GM12875 (cell line): Measurements from ENCODE around the gene NIFK.
"Not testable (repeated sequence)": the region's sequence is repeated elsewhere in the genome, so short reads cannot be mapped to it uniquely, and the experiment has no call there.

Experiments used
- H3K4me3 ChIP-seq: one replicate; pipeline ENCODE4 v1.5.1; 2011; ENCODE audit warnings: low read depth, low read length, control low read depth
- TF ChIP-seq, protein P1 (sequence below): IDR thresholded peaks from 2 replicates; pipeline ENCODE4 v1.5.1; 2011; ENCODE audit warnings: low read depth, mild to moderate bottlenecking, control low read depth, inconsistent platforms, low read length, moderate library complexity, borderline replicate concordance; ENCODE audit not compliant: insufficient read depth

Gene NIFK

DNA sequence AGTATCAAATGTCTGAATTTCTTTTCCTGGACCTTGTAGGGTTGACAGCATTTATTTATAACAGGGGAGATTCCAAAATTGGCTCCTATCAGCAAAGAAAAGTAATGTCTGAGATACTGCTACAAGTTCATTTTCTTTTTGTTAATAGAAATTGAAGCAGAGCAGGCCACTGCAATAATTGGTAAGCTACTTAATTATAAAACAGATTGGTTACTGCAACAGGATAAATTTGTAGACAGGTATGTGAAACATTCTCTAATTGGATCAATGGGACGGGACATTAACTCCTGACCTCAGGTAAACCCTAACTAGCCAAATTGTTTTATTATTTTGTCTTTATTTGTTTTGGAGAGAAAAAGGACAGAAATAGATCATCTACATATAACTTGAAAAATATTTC, 20.5 kb downstream of the NIFK start:
- no peak overlapping the region for H3K4me3 ChIP-seq
- TF ChIP-seq, protein P1, sequence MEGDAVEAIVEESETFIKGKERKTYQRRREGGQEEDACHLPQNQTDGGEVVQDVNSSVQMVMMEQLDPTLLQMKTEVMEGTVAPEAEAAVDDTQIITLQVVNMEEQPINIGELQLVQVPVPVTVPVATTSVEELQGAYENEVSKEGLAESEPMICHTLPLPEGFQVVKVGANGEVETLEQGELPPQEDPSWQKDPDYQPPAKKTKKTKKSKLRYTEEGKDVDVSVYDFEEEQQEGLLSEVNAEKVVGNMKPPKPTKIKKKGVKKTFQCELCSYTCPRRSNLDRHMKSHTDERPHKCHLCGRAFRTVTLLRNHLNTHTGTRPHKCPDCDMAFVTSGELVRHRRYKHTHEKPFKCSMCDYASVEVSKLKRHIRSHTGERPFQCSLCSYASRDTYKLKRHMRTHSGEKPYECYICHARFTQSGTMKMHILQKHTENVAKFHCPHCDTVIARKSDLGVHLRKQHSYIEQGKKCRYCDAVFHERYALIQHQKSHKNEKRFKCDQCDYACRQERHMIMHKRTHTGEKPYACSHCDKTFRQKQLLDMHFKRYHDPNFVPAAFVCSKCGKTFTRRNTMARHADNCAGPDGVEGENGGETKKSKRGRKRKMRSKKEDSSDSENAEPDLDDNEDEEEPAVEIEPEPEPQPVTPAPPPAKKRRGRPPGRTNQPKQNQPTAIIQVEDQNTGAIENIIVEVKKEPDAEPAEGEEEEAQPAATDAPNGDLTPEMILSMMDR = no peak

DNA sequence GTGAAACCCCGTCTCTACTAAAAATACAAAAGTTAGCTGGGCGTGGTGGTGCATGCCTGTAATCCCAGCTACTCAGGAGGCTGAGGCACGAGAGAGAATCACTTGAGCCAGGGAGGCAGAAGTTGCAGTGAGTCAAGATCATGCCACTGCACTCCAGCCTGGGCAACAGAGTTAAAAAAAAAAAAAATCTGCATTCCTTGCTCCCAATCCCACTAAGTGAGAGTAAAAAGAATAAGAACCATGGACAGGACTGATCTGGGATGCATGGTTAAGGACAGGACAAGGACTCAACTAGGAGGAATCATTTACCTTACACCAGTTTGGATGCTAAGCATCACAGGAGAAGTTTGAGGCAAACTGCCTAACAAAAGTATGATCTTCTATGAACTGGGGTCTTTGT, 25.2 kb downstream of the NIFK start:
- not testable (repeated sequence) for H3K4me3 ChIP-seq

DNA sequence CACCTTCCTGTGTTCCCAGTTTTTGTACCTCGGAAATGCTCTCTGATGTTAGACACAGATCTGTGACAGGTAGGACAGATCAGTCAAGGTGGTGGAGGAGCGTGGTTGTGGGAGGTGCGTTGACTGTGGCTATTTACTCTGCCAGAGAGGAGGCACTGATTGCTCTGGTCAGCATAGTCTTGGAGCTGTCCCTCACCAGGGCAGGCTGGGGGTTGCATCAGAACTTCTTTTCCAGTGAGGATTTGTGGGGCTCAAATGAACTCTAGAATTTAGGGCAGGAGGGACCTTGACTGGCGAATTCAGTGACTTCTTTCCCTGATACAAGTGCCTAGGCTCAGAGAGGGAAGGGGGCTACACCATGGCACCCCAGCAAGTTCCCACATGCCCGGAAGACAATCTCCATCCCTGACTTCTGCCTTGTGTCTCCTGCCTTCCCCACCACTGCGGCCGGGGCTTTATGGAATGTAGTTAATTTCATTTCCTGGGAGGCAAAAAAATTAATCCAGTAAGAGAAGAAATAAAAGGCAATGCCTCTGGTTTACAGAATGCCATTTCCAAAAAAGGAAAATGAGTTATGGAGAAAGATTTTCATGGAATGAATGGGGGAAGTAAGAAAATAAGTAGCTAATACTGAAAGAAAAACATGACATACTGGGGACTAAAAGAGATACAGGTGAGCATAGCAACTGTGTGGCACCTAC, 26.1 kb downstream of the NIFK start:
- H3K4me3 ChIP-seq = no peak overlapping the region

DNA sequence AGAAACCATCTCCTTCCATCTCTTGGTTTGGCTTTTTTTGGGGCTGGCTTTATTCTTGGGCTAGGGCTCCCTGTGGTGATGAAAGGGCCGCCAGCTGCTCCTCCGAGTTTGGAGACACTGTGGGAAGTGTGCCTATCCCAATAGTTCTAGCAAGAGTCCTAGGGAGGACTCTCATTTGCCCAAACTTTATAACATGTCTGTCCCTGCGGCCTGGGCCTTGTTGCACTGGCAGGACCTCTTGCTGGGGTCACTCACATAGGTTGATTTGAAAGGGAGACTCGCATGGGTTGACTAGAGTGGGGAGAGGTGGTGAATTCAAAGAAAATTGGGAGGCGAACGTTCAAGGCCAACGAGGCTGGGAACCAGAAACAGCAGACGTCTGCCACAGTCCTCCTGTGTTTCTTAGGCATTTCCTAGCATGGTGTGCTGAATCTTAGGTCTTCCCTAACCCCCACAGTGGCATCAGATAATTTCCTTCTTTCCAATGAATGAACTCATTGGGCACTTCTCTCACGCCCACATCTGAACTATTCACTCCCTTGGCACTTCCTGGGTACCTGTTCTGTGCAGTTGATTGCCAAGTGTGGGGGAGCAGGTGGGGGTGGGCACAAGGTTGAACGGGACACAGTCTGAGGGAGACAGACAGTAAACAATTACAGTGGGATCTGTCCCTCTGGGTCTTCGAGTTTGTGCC, 26.8 kb downstream of the NIFK start:
- TF ChIP-seq, protein P1 = no peak
- no peak overlapping the region for H3K4me3 ChIP-seq

More for the DNA sequence above, 26.1 kb downstream of the NIFK start:
- TF ChIP-seq, protein P1 = no peak

DNA sequence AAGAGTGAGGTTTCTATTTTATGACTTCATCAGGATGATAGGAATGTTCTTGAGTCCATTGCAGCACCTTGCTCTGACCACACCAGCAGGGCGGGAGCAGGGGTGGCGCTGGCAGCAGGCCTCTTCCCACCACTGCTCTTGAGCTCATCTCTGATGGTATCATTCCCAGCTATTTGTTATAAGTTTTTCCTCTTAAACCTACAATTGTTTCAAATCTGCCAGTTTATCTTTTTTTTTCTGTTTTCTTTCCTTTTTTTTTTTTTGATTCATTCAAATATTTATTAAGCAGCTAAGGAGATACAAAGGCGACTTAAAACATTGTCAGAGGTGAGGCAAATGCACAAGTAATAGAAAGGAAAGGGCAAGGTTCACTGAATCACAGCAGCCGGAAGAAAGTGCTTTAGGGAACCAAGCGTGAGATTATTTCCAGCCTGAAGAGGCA, 28.7 kb downstream of the NIFK start:
- H3K4me3 ChIP-seq = no peak overlapping the region
- TF ChIP-seq, protein P1 = no peak

DNA sequence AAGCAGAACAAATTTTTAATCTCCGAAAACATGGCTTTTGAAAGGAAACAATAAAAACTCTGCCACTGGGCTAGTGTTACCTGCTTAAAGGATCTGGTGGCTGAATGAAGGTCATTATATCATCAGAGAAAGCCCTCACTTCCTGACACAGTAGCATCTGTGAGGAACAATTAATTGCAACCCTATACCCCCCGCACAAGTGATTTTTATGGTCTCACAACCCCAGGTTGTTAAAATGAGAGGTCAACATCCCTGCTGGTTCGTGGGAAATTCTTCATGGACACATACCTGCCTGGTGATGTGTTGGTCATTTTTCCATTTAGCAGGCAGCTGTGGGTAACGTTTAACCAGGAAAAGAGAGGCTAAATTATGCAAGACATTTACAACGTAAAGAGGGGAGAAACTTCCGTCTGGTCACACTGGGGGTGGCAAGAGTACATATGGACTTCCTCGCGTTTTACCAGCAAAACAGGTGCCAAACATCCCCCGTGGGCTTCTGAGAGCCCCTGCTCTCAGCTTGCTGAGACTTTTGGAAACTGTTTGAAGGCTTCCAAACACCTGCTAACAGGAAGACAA, 29.2 kb downstream of the NIFK start:
- H3K4me3 ChIP-seq = no peak overlapping the region
- TF ChIP-seq, protein P1 = no peak

DNA sequence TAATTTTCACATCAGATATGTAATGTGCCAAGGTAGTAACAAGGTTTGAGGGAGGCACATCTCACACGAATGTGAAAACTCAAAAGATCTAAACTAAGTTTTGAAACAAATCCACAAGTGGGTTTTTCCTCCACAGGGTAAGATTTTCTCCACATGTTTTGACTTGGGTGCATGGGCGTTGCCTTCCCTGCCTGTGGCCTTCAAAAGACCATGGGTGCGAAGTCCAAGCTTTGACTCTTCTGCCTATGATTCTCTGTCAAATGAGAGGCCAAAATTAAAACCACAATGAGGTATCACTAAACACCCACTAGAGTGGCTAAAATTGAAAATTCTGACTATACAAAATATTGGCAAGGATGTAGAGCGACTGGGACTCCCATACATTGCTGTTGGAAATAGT, 30.7 kb downstream of the NIFK start:
- no peak overlapping the region for H3K4me3 ChIP-seq
- TF ChIP-seq, protein P1 = no peak
